Activated naive CD4-positive, alpha-beta T cell treated with anti-CD3 and anti-CD28 coated beads, Interleukin-2, amount 10 ng/mL, durations not matched to agents 5 hours and 36 hours (primary cell): ENCODE data around the gene ZBTB32. TPM values are rescaled to one million over a fixed set of nuclear protein-coding genes. Genes with fewer than 3 reads are reported as not detected.

Source experiments
- total RNA-seq, 2 experiments: library from RNA; stranded (reverse); gene quantifications; one replicate each; pipeline ENCODE4 v1.2.3, GENCODE V29; 2021

Gene ZBTB32
- 10 to 100 TPM; 15.2 to 16.2 TPM for total RNA-seq

GRCh38 chr19:35704218-35704617 is at the start of gene ZBTB32:
ZBTB32 (plus strand) TSS chr19:35704558; CDS start chr19:35714627, 10,069 bp downstream.

GRCh38 chr19:35666251-35666913 is 38.0 kb upstream of the ZBTB32 start, which contains the start of gene UPK1A:
UPK1A (plus strand) TSS chr19:35666517; CDS start chr19:35666813, 296 bp downstream.

GRCh38 chr19:35717665-35718344 is 13.4 kb downstream of the ZBTB32 start, which contains the start of gene KMT2B:
KMT2B (plus strand) TSS chr19:35718003; CDS start chr19:35718019, 16 bp downstream.

GRCh38 chr19:35742121-35742724 is 37.9 kb downstream of the ZBTB32 start, which contains the start of gene IGFLR1:
IGFLR1 (minus strand) TSS chr19:35742452; CDS start chr19:35741180, 1,272 bp downstream.

GRCh38 chr19:35745328-35746086 is 41.1 kb downstream of the ZBTB32 start, which contains the start of the genes PSENEN and U2AF1L4:
PSENEN (plus strand) TSS chr19:35745651; CDS start chr19:35745931, 280 bp downstream.
U2AF1L4 (minus strand) TSS chr19:35745418; CDS start chr19:35745391, 27 bp downstream.

GRCh38 chr19:35748106-35749020 is 44.0 kb downstream of the ZBTB32 start, which contains the start of gene LIN37:
LIN37 (plus strand) TSS chr19:35748576; CDS start chr19:35748725, 149 bp downstream.

GRCh38 chr19:35756377-35757230 is 52.2 kb downstream of the ZBTB32 start, which contains the start of gene HSPB6:
HSPB6 (minus strand) TSS chr19:35757029; CDS start chr19:35757008, 21 bp downstream.

GRCh38 chr19:35757749-35758608 is 53.6 kb downstream of the ZBTB32 start, which contains the start of gene PROSER3:
PROSER3 (plus strand) TSS chr19:35758176; CDS start chr19:35758216, 40 bp downstream.

Other genes starting within 250 kb of the ZBTB32 start
- not detected for gene KRTDAP, start 214.1 kb upstream of the ZBTB32 start, total RNA-seq
- gene DMKN, start 190.9 kb upstream of the ZBTB32 start, total RNA-seq, result not detected
- gene SBSN, start 176.2 kb upstream of the ZBTB32 start, total RNA-seq, result not detected
- gene GAPDHS, start 171.1 kb upstream of the ZBTB32 start, total RNA-seq, result not detected
- 10 to 100 TPM; 46.0 to 46.8 TPM for gene TMEM147, start 158.9 kb upstream of the ZBTB32 start, total RNA-seq
- not detected for gene ATP4A, start 140.9 kb upstream of the ZBTB32 start, total RNA-seq
- not detected for gene PMIS2, start 118.4 kb upstream of the ZBTB32 start, total RNA-seq
- gene HAUS5, start 91.8 kb upstream of the ZBTB32 start, total RNA-seq, result 10 to 100 TPM; 41.8 to 48.0 TPM
- 10 to 100 TPM; 86.6 to 89.2 TPM for gene RBM42, start 75.5 kb upstream of the ZBTB32 start, total RNA-seq
- 1 to 10 TPM; 1.0 to 1.2 TPM for gene ETV2, start 62.8 kb upstream of the ZBTB32 start, total RNA-seq
- gene COX6B1, start 56.2 kb upstream of the ZBTB32 start, total RNA-seq, result 100 to 1,000 TPM; 440 to 457 TPM
- gene UPK1A, start 38.0 kb upstream of the ZBTB32 start, total RNA-seq, result 1 to 10 TPM; 1.4 to 1.6 TPM
- 10 to 100 TPM; 57.3 to 59.9 TPM for gene KMT2B, start 13.4 kb downstream of the ZBTB32 start, total RNA-seq
- gene IGFLR1, start 37.9 kb downstream of the ZBTB32 start, total RNA-seq, result 10 to 100 TPM; 60.3 to 60.9 TPM
- gene U2AF1L4, start 40.9 kb downstream of the ZBTB32 start, total RNA-seq, result 10 to 100 TPM; 40.0 to 42.6 TPM
- gene PSENEN, start 41.1 kb downstream of the ZBTB32 start, total RNA-seq, result 10 to 100 TPM; 43.7 to 44.7 TPM
- gene LIN37, start 44.0 kb downstream of the ZBTB32 start, total RNA-seq, result 10 to 100 TPM; 10.6 to 13.0 TPM
- not detected for gene HSPB6, start 52.5 kb downstream of the ZBTB32 start, total RNA-seq
- gene PROSER3, start 53.6 kb downstream of the ZBTB32 start, total RNA-seq, result 10 to 100 TPM; 50.4 to 51.2 TPM
- gene ARHGAP33, start 71.0 kb downstream of the ZBTB32 start, total RNA-seq, result 10 to 100 TPM; 57.0 to 75.7 TPM
- gene PRODH2, start 108.3 kb downstream of the ZBTB32 start, total RNA-seq, result not detected
- not detected for gene NPHS1, start 147.9 kb downstream of the ZBTB32 start, total RNA-seq
- gene KIRREL2, start 152.4 kb downstream of the ZBTB32 start, total RNA-seq, result under 1 TPM; 0.30 to 0.63 TPM
- gene APLP1, start 164.0 kb downstream of the ZBTB32 start, total RNA-seq, result 1 to 10 TPM in 1 of 2 experiments, under 1 TPM in 1; 0.30 to 1.2 TPM
- 10 to 100 TPM; 35.6 to 42.9 TPM for gene NFKBID, start 196.0 kb downstream of the ZBTB32 start, total RNA-seq
- 100 to 1,000 TPM; 195 to 204 TPM for gene HCST, start 198.0 kb downstream of the ZBTB32 start, total RNA-seq
- under 1 TPM in 1 of 2 experiments, not detected in 1; 0.43 TPM for gene TYROBP, start 203.7 kb downstream of the ZBTB32 start, total RNA-seq
- 10 to 100 TPM; 12.4 to 13.0 TPM for gene LRFN3, start 231.8 kb downstream of the ZBTB32 start, total RNA-seq